ENCODE data around the gene ABHD2.
"Not testable (repeated sequence)": the region's sequence is repeated elsewhere in the genome, so short reads cannot be mapped to it uniquely, and the experiment has no call there.

Gene ABHD2, protein sequence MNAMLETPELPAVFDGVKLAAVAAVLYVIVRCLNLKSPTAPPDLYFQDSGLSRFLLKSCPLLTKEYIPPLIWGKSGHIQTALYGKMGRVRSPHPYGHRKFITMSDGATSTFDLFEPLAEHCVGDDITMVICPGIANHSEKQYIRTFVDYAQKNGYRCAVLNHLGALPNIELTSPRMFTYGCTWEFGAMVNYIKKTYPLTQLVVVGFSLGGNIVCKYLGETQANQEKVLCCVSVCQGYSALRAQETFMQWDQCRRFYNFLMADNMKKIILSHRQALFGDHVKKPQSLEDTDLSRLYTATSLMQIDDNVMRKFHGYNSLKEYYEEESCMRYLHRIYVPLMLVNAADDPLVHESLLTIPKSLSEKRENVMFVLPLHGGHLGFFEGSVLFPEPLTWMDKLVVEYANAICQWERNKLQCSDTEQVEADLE

DNA sequence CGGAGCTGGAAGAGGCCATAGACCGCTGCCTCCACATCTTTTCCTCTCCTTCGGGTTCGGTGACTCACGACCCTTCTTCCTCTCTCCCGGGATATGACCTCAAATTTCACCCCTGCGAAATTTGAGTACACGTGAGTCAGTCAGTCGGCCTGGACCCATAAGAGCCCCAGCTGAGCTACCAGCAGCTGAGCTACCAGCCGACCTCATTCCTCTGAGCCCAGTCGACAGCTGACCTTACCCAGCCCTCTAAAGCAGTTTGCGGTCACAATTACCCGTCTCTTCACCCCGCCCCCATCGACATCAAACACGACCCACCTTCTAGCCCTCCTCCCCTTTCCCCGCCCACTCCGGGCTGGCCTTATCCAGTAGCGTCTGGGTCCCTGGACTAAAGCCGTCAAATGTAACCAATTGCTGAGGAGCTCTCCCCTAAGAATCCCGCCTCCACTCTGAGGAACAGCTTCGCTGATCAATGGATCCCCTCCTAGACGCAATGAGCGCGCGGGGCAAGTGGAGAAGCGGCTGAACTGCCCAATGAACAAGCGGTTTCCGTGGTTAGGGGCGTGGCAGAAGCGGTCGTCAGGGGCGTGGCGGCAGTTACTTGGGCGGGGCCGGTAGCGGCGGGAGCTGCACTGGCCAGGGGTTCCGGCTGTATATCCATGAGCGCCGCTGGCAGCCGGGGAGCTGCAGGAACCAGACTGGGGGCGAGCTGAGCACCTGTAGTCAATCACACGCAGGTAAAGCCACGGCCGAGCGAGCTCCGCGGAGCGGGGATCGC is at the start of gene ABHD2:
ABHD2 (plus strand) TSS at position 627 of the 775 bp plus-strand sequence. CDS start 27,872 bp downstream, outside the sequence.
- peak; percentile 98 to 99 for DNase-seq

DNA sequence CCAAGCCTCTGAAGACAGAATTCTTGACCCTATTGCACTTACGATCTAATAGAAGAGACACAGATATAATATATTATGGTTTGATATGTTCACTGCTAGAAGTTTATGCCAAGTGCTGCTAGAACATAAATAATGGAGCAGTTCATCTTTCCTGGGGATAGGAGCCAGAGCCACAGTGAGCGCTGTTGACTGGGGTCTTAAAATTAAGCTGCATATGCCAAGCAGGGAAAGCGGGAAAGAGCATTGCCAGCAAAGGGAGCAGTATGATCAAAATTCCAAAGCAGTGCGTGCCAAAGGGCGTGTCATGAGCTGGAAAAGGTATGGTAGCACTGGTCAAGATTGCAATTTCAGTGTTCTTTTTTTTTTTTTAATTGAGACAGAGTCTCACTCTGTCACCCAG is 49.1 kb upstream of the ABHD2 start:
- DNase-seq = no peak

DNA sequence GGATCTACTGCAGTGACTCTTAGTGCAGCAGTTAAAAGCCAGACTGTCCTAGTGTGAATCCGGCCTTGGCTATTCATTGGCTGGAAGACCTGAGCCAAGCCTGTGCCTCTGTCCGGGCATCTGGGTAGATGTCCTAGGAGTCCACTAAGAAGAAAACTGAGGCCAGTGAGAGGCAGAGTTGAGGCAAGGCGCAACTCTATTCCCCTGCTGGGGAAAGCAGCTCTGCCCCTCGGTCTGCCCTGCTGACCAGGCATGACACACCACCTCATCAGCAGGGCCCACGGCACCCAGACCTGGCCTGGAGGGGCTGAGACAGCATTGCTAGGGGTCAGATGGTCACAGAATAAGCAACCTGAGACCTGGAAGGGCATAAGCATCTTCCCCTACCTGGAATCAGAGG is 46.7 kb upstream of the ABHD2 start:
- DNase-seq = no peak

DNA sequence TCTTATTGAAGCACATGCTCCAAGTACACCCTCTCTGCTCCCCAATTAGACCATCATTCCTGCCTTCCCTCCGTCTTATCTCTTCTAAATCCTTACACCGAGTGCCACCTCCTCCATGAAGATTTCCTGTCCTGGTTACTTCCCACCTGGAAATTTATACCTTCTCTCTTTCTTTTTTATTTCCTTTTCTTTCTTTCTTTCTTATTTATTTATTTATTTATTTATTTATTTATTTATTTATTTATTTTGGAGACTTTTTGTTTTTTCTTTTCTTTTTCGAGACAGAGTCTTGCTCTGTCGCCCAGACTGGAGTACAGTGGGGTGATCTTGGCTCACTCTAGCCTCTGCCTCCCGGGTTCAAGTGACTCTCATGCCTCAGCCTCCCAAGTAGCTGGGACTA is 45.9 kb upstream of the ABHD2 start:
- DNase-seq = no peak

DNA sequence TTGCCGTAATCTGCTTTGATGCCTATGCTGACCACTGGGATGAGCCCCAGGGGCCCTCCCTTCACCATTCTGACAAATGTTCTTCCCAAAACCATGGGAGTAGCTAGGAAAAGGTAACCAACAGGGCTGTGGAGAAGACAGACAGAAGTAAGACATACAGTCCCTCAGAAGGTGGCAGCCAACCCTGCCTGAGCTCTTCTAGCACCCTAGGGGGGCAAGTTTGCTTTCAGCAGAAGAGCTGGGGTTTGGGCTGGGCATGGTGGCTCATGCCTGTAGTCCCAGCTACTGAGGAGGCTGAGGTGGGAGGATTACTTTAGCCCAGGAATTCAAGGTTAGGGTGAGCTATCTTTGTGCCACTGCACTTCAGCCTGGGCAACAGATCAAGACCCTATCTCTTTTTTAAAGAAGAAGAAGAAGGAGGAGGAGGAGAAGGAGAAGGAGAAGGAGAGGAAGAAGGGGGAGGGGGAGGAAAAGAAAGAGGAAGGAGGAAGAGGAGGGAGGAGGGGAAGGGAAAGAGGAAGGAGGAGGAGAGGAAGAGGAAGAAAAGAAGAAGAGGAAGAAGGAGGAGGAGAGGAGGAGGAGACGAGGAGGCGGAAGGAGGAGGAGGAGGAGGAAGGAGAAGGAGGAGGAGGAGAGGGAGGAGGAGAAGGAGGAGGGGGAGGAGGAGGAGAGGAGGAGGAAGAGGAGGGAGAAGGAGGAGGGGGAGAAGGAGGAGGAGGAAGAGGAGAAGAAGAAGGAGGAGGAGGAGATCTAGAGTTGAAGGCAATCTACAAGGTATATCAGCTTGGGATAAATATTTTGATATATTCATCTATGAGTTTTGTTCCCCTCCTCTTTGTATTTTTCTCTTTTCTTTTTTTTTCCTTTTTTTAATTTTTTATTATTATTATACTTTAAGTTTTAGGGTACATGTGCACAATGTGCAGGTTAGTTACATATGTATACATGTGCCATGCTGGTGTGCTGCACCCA is 44.9 kb upstream of the ABHD2 start:
- no peak for DNase-seq

DNA sequence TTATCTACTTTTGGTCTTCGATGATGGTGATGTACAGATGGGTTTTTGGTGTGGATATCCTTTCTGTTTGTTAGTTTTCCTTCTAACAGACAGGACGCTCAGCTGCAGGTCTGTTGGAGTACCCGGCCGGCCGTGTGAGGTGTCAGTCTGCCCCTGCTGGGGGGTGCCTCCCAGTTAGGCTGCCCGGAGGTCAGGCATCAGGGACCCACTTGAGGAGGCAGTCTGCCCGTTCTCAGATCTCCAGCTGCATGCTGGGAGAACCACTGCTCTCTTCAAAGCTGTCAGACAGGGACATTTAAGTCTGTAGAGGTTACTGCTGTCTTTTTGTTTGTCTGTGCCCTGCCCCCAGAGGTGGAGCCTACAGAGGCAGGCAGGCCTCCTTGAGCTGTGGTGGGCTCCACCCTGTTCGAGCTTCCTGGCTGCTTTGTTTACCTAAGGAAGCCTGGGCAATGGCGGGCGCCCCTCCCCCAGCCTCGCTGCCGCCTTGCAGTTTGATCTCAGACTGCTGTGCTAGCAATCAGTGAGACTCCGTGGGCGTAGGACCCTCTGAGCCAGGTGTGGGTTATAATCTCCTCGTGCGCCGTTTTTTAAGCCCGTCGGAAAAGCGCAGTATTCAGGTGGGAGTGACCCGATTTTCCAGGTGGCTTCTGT is 39.1 kb upstream of the ABHD2 start:
- DNase-seq = not testable (repeated sequence)

DNA sequence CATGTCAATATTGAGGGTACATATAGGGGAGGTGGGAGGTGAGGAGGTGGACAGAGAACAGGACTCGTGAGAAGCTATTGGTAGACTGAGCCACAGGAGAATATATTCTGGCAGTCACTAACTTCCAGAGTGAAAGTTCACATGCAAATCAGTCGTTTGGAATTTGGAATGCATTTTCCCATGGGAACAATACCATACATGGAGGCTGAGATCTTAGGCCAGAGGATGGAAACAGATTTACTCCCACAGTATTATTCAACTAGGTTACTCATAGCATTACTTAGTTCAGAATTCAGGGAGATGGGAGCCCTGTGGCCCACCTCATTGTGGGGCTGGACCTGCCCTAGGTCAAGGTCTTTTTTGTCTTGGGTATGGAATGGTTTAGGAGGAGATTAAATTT is 36.4 kb upstream of the ABHD2 start:
- DNase-seq = no peak

DNA sequence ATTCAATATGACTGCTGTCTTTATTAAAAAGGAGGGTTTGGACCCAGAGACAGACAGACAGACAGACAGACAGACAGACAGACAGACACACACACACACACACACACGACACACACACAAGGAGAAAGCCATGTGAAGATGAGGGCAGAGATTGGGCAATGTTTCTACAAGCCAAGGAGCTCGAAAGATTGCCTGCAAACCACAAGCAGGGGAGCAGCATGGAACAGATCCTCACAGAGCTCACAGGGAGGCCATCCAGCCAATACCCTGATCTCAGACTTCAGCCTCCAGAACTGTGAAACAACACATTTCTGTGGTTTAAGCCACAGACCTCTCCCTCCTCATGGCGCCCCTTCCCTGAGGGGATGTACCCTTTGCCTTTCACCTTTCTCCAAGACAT is 35.8 kb upstream of the ABHD2 start:
- no peak for DNase-seq

DNA sequence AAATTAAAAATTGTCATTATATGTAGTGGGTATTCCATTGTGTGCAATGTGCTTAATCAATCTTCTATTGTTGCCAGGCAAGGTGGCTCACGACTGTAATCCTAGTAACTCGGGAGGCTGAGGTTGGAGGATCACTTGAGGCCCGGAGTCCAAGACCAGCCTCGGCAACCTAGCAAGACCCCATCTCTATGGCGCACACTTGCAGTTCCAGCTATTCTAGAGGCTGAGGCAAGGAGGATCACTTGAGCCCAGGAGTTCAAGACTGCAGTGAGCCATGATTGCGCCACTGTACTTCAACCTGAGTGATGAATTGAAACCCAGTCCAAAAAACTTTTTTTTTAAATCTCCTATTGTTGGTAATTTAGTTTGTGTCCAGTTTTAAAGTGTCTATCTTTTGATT is 33.4 kb upstream of the ABHD2 start:
- no peak for DNase-seq

DNA sequence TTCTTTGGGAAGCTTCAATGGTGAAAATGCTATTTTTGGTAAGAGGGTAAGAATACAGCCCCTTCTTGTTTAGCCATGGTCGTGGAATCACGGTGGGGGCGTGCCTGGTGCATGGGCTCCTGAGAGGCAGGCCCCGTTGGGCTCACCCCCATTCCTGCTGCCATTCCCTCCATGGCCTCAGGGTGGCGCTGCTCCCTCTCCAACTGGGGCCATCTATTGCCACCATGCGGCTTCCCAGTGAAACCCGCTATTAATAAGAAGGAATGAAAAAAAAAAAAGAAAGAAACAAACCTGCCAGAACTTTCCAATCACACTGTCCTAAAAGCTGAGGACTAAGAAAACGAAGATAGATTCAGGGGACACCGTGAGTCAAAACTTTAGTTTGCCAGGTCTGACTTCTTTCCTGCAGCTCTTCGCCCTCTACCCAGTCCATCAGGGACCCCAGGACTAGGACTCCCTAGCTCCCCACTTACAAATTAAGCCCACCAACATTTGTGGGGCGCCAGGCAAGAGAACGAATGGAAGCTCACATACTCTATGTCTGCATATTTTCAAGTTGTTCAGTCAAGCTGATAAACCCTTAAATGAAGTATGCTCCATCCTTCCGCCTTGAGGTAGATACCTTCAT is 30.6 kb upstream of the ABHD2 start:
- peak; percentile 5 to 67 for DNase-seq

DNA sequence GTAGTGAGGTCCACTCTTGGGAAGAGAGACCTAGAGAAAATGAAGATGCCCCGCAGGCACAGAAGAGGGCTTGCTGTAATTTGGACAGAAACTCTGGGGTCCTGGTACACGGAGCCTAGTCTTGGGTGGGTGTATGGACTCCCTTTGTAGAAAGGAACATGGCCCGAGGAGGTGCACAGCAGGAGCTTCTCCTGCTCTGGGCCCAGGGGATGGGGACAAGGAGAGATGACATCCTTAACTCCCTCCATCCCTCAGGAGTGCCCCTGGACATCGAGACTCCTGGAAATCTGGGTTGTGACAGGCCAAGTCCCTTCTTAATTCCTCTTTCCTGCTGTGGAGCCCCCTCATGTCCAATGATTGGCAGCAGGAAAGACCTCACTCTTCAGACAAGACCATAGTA is 29.9 kb upstream of the ABHD2 start:
- DNase-seq = no peak

DNA sequence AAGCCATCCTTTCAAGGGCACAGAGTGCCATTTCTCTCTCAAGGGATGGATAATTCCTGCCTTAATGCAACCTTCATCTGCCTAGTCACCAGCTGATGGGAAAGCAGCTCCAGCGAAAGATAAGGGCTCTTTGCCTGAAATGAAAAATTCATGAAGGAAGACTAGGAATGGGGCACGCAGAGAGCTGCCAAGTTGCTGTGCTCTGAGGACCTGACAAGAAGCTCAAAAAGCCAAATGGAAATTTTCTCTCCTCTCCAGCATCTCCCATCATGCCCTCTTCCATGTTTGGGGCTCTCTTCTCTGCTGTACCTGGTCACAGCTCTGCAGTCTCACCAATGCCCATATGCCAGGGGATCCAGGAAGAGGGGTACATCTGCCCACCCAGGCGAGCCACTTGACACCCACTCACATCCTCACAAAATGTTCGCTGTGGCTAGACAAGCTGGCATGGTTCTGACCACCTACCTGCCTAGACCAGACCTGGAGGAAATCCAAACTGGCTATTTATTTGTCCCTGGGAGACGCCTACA is 29.3 kb upstream of the ABHD2 start:
- DNase-seq = no peak

DNA sequence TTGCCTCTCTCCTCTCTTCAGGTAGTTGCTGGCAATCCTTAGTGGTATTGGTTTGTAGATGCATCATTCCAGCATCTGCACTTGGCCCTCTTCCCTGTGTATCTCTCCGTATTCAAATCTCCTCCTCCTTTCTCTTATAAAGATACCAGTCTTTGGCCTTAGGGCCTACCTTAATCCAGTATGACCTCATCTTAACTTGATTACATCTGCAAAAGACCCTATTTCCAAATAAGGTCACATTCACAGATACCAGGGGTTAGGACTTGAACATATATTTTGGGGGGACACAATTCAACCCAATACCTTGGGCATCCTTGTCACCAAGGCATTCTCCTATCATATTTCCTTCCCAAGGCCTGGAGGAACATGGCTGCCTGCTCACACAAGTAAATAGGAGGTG is 22.0 kb upstream of the ABHD2 start:
- DNase-seq = no peak

DNA sequence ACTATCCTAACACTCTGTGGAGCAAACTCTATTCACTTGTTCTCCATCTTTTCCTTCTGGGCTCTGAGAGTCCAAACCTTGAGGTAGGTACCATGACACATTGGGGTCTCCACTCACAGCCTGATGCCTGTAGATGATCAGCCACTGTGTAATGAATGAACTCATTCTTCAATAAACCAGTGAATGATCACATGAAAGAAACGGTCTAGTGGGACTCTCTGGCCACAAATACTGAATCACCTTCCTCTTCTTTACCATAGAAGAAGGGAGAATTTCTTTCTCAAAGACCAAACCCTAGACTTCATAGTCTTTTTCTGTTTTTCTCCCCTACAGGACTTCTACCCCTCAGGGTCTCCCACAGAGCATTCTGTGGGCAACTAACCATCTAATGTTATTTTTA is 20.5 kb upstream of the ABHD2 start:
- DNase-seq = no peak

DNA sequence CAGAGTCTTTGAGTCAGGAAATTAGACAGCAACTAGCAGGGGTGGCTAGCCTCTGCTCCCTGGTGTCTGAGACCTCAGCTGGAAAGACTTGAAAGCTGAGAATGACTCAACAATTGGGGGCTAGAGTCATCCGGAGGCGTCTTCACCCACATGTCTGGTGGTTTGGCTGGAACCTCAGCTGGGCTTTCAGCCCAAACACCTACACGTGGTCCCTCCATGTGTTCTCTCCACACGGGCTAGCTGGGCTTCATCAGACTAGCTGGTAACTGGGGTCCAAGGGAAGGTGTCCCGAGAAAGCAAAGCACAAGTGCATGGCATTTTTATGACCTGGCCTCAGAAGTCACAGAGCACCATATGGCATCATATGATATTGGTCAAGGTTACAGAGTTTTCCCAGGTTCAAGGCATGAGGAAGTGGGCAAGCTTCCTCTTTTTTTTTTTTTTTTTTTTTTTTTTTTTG is 19.9 kb upstream of the ABHD2 start:
- DNase-seq = peak in 1 of 2 experiments; percentile 47

DNA sequence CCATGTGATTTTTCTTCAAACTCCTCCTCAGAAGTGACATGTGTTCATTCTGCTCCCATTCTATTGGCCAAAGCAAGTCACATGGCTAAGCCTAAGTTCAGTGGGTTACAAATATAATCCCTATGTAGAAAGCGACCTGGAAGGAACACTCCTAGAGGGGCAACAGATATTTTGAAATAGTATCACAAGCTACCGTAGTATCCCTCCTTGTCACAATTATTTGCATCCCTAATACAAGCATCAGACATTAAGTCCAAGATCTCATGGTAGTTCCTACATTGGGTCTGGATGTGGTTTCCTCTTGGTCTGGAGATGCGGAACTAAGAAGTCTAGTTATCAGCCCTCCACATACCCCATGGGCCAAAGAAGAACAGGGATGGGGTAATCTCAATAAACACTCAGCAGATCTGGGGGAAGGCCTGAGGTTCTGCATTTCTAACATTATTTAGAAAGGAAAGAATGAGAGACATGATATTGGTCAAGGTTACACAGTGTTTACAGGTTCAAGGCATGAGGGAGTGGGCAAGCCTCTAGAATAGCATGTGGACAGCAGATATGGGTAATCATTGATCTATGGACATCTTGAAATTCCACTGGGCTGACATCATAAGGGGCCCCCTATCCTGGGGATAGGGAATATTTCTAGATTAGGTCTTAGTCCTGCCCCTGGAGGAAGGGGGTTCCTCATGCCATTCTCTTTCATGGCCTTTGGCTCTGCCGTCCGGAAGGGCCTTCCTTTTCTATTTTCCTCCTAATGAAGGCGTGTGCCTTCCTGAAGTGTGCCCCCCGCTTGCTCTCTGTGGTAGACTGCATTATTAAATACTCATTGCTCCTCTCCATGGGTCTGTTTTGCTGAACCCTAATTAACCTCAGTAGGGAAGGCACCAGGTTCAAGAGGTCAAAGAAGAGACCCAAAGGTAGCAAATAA is 17.8 kb upstream of the ABHD2 start:
- no peak for DNase-seq

DNA sequence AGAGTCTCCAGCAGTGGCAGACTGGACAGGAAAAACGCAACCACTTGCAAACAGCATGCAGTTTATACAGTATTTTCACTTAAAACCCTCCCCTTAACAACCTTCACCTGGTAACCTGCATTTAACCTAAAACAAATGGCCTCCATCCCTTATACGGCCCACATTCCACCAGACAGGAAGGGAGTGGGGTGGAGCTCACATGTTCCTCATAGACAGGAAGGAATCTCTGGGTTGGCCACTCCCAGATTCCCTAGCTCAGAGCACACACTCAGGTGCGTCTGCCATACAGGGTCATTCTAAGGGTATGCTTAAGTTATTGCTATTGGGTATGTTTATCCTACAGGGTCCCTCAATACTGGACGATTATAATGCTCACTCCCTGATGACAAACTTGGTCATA is 16.8 kb upstream of the ABHD2 start:
- no peak for DNase-seq

DNA sequence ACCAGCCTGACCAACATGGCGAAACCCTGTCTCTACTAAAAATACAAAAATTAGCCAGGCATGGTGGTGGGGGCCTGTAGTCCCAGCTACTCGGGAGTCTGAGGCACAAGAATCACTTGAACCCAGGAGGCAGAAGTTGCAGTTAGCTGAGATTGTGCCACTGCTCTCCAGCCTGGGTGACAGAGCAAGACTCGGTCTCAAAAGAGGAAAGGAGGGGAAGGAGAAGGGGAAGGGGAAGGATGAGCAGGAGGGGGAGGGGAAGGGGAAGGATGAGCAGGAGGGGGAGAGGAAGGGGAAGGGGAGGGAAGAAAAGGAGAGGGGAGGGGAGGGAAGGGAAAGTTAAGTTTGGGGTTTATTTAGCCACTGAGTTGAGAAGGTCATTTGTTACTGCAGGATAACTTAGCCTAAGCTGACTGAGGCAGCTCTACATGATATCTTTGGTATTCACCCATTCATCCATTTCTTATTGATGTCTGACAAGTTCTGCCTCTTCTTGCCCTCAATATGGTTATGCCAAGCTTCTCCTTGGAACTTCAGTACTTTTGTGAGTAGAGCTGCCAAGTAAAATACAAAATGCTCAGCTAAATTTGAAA is 15.9 kb upstream of the ABHD2 start:
- DNase-seq = no peak

DNA sequence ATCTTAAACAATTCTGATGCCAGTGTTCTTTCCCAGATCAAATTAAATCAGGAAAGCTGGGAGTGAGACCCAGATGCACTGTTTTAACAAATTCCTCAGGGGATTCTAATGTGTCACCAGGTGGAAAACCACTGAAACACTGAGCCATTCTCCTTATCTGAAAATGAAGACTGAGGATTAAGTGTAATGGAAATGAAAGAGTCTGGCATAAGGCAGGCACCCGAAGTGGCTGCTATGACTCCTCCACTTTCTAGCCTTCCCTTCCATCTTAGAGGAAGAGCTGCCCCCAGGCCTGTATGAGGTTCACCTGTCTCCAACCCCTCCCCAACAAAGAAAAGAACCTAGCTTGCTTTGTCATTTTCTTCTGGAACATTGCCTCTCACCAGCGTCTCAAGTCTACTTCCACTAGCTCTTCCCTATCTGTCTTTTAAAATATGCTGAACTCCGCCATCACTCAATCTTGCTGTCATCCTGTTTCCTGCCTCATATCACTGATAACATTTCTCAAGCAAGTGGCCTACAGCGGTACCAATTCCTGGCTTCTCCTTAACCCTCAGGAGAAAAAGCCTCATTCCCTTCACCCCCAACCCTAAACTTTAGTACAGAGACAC is 13.7 kb upstream of the ABHD2 start:
- DNase-seq = no peak
